Fibroblast of lung (primary cell): ENCODE measurements around the gene HSPB6. TPM values are rescaled to one million over a fixed set of nuclear protein-coding genes. Genes with fewer than 3 reads are reported as not detected.

ENCODE experiments used
- DNase-seq, 2 donors: peaks; one replicate each; pipeline versions ENCODE4 v3.0.0 to v3.0.0-alpha.2; 2010; ENCODE audit warnings: low read depth in 2 of 2
- H2AFZ ChIP-seq: 2 replicates; pipeline ENCODE4 v1.5.1; 2012; ENCODE audit warnings: low read length, control low read depth, inconsistent platforms
- H3K27ac ChIP-seq: 2 replicates; pipeline ENCODE4 v1.5.1; 2011; ENCODE audit warnings: low read length, control low read depth; ENCODE audit not compliant: insufficient read depth
- H3K27me3 ChIP-seq: 2 replicates; pipeline ENCODE4 v1.5.1; 2011; ENCODE audit warnings: mild to moderate bottlenecking, low read length; ENCODE audit not compliant: control insufficient read depth, insufficient read depth
- H3K36me3 ChIP-seq: 2 replicates; pipeline ENCODE4 v1.5.1; 2011; ENCODE audit warnings: low read length; ENCODE audit not compliant: control insufficient read depth, insufficient read depth
- H3K4me1 ChIP-seq: 2 replicates; pipeline ENCODE4 v1.5.1; 2011; ENCODE audit warnings: low read length; ENCODE audit not compliant: control insufficient read depth, insufficient read depth; ENCODE audit errors: extremely low read depth
- H3K4me2 ChIP-seq: 2 replicates; pipeline ENCODE4 v1.5.1; 2011; ENCODE audit warnings: low read length, control low read depth; ENCODE audit not compliant: insufficient read depth; ENCODE audit errors: extremely low read depth
- H3K4me3 ChIP-seq, 4 experiments: fragments of 200-600 bp in 1 of 4; sonication (generic) in 1 of 4; replicated peaks in 1 of 4; 2 replicates each; pipeline ENCODE4 v1.5.1; 2011 to 2016; ENCODE audit warnings: low read length in 4 of 4, low read depth in 3 of 4, mild to moderate bottlenecking in 3 of 4, control low read depth in 2 of 4, inconsistent platforms in 1 of 4, mixed read lengths in 1 of 4; ENCODE audit not compliant: insufficient read depth in 1 of 4; ENCODE audit errors: control extremely low read depth in 1 of 4
- H3K79me2 ChIP-seq: 2 replicates; pipeline ENCODE4 v1.5.1; 2012; ENCODE audit warnings: mild to moderate bottlenecking, low read length, inconsistent platforms; ENCODE audit not compliant: control insufficient read depth, insufficient read depth
- H3K9ac ChIP-seq: 2 replicates; pipeline ENCODE4 v1.5.1; 2011; ENCODE audit warnings: mild to moderate bottlenecking, low read length, control low read depth; ENCODE audit not compliant: insufficient read depth
- H3K9me3 ChIP-seq: 2 replicates; pipeline ENCODE4 v1.5.1; 2012; ENCODE audit warnings: low read depth, low read length; ENCODE audit not compliant: control insufficient read depth, insufficient read depth
- H4K20me1 ChIP-seq: 2 replicates; pipeline ENCODE4 v1.5.1; 2011; ENCODE audit warnings: low read length; ENCODE audit not compliant: control insufficient read depth, insufficient read depth; ENCODE audit errors: extremely low read depth
- CTCF ChIP-seq, 2 donors: IDR thresholded peaks in 1 of 2; conservative IDR thresholded peaks in 1 of 2; 1 replicate in 1 of 2; 2 replicates in 1 of 2; pipeline ENCODE4 v1.5.1; 2011 to 2012; ENCODE audit warnings: low read length in 2 of 2, control low read depth in 1 of 2, inconsistent platforms in 1 of 2, low read depth in 1 of 2, mild to moderate bottlenecking in 1 of 2
- EZH2 ChIP-seq: IDR thresholded peaks from 2 replicates; pipeline ENCODE4 v1.5.1; 2012; ENCODE audit warnings: low read length, control low read depth, mild to moderate bottlenecking; ENCODE audit errors: missing control alignments
- polyA plus RNA-seq, 2 donors: library from polyadenylated mRNA; depleted of rRNA in 1 of 2; stranded (reverse) in 1 of 2; unstranded in 1 of 2; fragments of >200 nt; gene quantifications; 2 replicates each; pipeline ENCODE4 v1.2.1, GENCODE V29; 2011 to 2012; ENCODE audit warnings: missing spikeins in 1 of 2
- total RNA-seq: library from RNA; depleted of rRNA; stranded (reverse); fragments of >200 nt; gene quantifications from 2 replicates; pipeline ENCODE4 v1.2.1, GENCODE V29; 2014

The HSPB6 gene
- total and polyA plus RNA-seq, 2 donors (not counting 1 experiment from before 2014, with no cell fraction given) = 53.1 to 54.3 TPM

- Histone ChIP-seq H3K9ac (no peak overlapping the region), H4K20me1 (no peaks in the 10 kb centered on the region), H3K36me3 (peaks cover 59% of the 10 kb centered on the region), H3K4me3 (no peak overlapping the region), H2AFZ (no peak overlapping the region), H3K4me2 (no peak overlapping the region), H3K79me2 (no peaks in the 10 kb centered on the region), H3K27me3 (no peaks in the 10 kb centered on the region), H3K9me3 (no peaks in the 10 kb centered on the region), H3K27ac (no peak overlapping the region), H3K4me1 (no peaks in the 10 kb centered on the region)
- DNase-seq = no peak
- TF ChIP-seq EZH2 (no peak), CTCF (conservative IDR thresholded peaks at IDR 0.05 in 1 of 2, IDR thresholded peaks at IDR 0.05 in 1 of 2; ENCODE audit: low read depth in 1 of 2, low read length in 2 of 2) (no peak)
These were observed 27.8 kb downstream of the HSPB6 start for GRCh38 chr19:35729021-35729420.

GRCh38 chr19:35727956-35728706 lies 28.7 kb downstream of the HSPB6 start:
- TF ChIP-seq CTCF (conservative IDR thresholded peaks at IDR 0.05 in 1 of 2, IDR thresholded peaks at IDR 0.05 in 1 of 2; ENCODE audit: low read depth in 1 of 2, low read length in 2 of 2) = no peak
- no peak for TF ChIP-seq EZH2
- H3K36me3 ChIP-seq = peaks cover 60% of the 10 kb centered on the region
- no peaks in the 10 kb centered on the region for H3K9me3 ChIP-seq
- H3K27me3 ChIP-seq = no peaks in the 10 kb centered on the region
- no peaks in the 10 kb centered on the region for H3K4me1 ChIP-seq
- H3K4me3 ChIP-seq = no peak overlapping the region
- no peak overlapping the region for H3K4me2 ChIP-seq
- no peak for DNase-seq
- no peak overlapping the region for H2AFZ ChIP-seq
- no peak overlapping the region for H3K9ac ChIP-seq
- H3K27ac ChIP-seq = no peak overlapping the region
- no peaks in the 10 kb centered on the region for H4K20me1 ChIP-seq
- H3K79me2 ChIP-seq = no peaks in the 10 kb centered on the region

- TF ChIP-seq EZH2 (no peak), CTCF (conservative IDR thresholded peaks at IDR 0.05 in 1 of 2, IDR thresholded peaks at IDR 0.05 in 1 of 2; ENCODE audit: low read depth in 1 of 2, low read length in 2 of 2) (no peak)
- H3K27me3 ChIP-seq = no peaks in the 10 kb centered on the region
- H3K9me3 ChIP-seq = no peaks in the 10 kb centered on the region
- H2AFZ ChIP-seq = no peak overlapping the region
- H3K4me3 ChIP-seq = no peak overlapping the region
- H3K4me2 ChIP-seq = no peak overlapping the region
- no peaks in the 10 kb centered on the region for H4K20me1 ChIP-seq
- DNase-seq = no peak
- no peaks in the 10 kb centered on the region for H3K79me2 ChIP-seq
- peaks cover 63% of the 10 kb centered on the region for H3K36me3 ChIP-seq
- H3K27ac ChIP-seq = no peak overlapping the region
- no peaks in the 10 kb centered on the region for H3K4me1 ChIP-seq
- no peak overlapping the region for H3K9ac ChIP-seq
These were observed 29.5 kb downstream of the HSPB6 start for GRCh38 chr19:35727053-35727955.
